ENCODE measurements around the gene HABP2. TPM values are rescaled to one million over a fixed set of nuclear protein-coding genes. Genes with fewer than 3 reads are reported as not detected.

Gene HABP2
- total RNA-seq, 1 donor from 2014 or later: 112 TPM

DNA sequence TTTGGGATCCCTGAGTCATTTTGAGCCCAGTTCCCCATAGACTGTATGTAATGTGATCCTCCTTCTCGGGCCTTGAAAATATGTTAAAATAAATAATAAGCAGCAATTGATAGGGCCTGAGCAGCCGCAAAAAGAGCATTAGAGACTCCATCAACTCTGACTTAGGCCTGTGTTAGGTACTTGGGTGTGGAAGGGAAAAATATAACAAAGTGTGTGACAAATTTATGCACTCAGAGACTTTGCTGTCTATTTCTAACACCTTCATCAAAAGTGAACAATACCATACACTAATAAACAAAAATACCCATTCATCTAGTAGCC lies 31.4 kb upstream of the HABP2 start:
- TF ChIP-seq, protein P1, sequence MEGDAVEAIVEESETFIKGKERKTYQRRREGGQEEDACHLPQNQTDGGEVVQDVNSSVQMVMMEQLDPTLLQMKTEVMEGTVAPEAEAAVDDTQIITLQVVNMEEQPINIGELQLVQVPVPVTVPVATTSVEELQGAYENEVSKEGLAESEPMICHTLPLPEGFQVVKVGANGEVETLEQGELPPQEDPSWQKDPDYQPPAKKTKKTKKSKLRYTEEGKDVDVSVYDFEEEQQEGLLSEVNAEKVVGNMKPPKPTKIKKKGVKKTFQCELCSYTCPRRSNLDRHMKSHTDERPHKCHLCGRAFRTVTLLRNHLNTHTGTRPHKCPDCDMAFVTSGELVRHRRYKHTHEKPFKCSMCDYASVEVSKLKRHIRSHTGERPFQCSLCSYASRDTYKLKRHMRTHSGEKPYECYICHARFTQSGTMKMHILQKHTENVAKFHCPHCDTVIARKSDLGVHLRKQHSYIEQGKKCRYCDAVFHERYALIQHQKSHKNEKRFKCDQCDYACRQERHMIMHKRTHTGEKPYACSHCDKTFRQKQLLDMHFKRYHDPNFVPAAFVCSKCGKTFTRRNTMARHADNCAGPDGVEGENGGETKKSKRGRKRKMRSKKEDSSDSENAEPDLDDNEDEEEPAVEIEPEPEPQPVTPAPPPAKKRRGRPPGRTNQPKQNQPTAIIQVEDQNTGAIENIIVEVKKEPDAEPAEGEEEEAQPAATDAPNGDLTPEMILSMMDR (IDR thresholded peaks at IDR 0.05; ENCODE audit: unreplicated experiment): no peak
- Mint-ChIP-seq H3K4me1 (ENCODE audit: low read depth) (peaks cover 17% of the 10 kb centered on the region), H3K27ac (no peak overlapping the region), H3K27me3 (no peaks in the 10 kb centered on the region), H3K4me3 (ENCODE audit: low read depth) (no peak overlapping the region), H3K9me3 (ENCODE audit: low read depth) (no peaks in the 10 kb centered on the region), H3K36me3 (ENCODE audit: insufficient read depth) (no peaks in the 10 kb centered on the region)
- no peak for DNase-seq (ENCODE audit: low spot score, unreplicated experiment)

DNA sequence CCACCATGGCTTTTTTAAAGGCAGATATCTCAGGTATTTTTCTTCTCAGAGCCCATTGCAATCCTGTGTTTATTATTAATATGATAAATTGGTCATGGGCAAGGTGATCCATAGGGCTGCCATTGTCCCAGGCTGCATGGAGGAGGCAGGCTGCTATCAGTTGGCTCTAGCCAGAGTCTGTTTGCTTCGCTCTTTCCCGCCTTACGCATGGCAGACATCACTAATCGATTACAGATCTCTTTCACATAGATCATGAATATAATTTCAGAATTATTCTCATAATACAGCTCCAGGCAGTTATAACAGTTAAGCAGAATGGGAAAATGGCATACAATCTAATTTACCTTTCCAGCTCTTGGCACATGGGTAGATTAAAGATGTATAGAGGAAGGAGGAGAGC lies 30.4 kb upstream of the HABP2 start:
- TF ChIP-seq, protein P1 (IDR thresholded peaks at IDR 0.05; ENCODE audit: unreplicated experiment): no peak
- Mint-ChIP-seq H3K9me3 (ENCODE audit: low read depth) (no peaks in the 10 kb centered on the region), H3K36me3 (ENCODE audit: insufficient read depth) (no peaks in the 10 kb centered on the region), H3K27ac (no peak overlapping the region), H3K4me1 (ENCODE audit: low read depth) (peaks cover 17% of the 10 kb centered on the region), H3K4me3 (ENCODE audit: low read depth) (no peak overlapping the region), H3K27me3 (no peaks in the 10 kb centered on the region)
- no peak for DNase-seq (ENCODE audit: low spot score, unreplicated experiment)

DNA sequence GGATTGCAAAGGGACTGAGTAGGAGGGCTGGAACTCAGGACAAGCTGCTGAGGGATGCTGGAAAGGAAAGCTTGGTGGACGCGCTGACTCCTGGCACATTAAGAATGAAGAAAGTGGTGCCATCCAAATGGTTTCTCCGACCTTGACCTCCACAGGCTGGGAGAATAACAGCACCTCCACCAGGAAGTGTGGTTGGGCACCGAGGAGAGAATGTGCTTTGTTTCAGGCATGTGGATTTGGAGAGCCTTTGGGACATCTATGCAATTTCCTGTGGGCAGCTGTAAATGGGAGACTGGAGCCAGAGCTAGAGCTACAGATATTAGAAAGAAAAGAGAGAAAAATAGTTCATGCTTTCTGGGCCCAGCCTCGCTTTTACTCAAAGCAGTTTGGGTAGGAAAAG lies 29.8 kb upstream of the HABP2 start:
- no peak overlapping the region for H3K27ac Mint-ChIP-seq

DNA sequence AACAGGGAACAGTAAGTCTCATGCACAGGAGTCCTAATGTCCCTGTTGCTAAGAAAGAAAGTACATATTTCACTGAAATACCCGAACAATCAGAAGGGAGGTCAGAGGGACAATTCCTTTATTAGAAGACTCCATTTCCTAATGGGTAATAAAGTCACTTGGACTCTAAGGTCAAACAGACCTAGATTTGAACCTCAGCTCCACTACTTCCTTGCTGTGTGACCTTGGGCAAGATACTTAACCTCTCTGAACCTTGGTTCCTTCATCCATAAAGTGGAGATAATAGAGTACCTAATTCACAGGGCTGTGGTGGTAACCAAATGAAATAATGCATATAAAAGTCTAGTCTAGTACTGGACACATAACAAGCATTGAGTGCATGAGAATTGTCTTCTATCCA lies 29.2 kb upstream of the HABP2 start:
- Mint-ChIP-seq H3K4me3 (ENCODE audit: low read depth) (no peak overlapping the region), H3K36me3 (ENCODE audit: insufficient read depth) (no peaks in the 10 kb centered on the region), H3K27ac (no peak overlapping the region), H3K4me1 (ENCODE audit: low read depth) (peaks cover 8% of the 10 kb centered on the region), H3K9me3 (ENCODE audit: low read depth) (no peaks in the 10 kb centered on the region), H3K27me3 (no peaks in the 10 kb centered on the region)
- DNase-seq (ENCODE audit: low spot score, unreplicated experiment): no peak
- TF ChIP-seq, protein P1 (IDR thresholded peaks at IDR 0.05; ENCODE audit: unreplicated experiment): no peak

More for the DNA sequence above, 29.8 kb upstream of the HABP2 start:
- no peak for DNase-seq (ENCODE audit: low spot score, unreplicated experiment)
- Mint-ChIP-seq H3K27me3 (no peaks in the 10 kb centered on the region), H3K9me3 (ENCODE audit: low read depth) (no peaks in the 10 kb centered on the region), H3K4me3 (ENCODE audit: low read depth) (no peak overlapping the region), H3K36me3 (ENCODE audit: insufficient read depth) (no peaks in the 10 kb centered on the region), H3K4me1 (ENCODE audit: low read depth) (peaks cover 12% of the 10 kb centered on the region)
- TF ChIP-seq, protein P1 (IDR thresholded peaks at IDR 0.05; ENCODE audit: unreplicated experiment): no peak

DNA sequence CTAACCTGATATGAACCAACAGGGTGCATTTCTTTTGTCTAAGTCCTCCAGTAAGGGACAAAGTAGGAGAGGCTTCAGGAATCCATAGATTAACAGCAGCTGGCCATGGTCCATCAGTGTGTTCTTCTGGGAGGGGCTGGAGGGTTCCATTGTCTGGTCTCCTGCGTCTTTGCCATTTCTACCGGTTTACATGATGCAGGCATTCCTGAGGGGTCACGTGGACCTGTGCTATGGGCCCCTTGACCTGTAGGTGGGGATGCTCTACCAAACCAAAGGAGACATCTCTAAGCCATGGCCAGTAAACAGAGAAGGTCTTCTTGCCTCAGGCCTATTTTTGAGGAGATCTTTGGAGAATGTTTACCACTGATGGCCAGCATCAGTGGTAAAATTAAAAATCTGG lies 28.7 kb upstream of the HABP2 start:
- Mint-ChIP-seq H3K4me1 (ENCODE audit: low read depth) (peaks cover 8% of the 10 kb centered on the region), H3K4me3 (ENCODE audit: low read depth) (no peak overlapping the region), H3K9me3 (ENCODE audit: low read depth) (no peaks in the 10 kb centered on the region), H3K36me3 (ENCODE audit: insufficient read depth) (no peaks in the 10 kb centered on the region), H3K27me3 (no peaks in the 10 kb centered on the region), H3K27ac (no peak overlapping the region)
- DNase-seq (ENCODE audit: low spot score, unreplicated experiment): no peak
- TF ChIP-seq, protein P1 (IDR thresholded peaks at IDR 0.05; ENCODE audit: unreplicated experiment): peak; percentile 9
